HG03108 (cell line): ENCODE measurements around the gene STOX1.
"Not testable (repeated sequence)": the region's sequence is repeated elsewhere in the genome, so short reads cannot be mapped to it uniquely, and the experiment has no call there.

Source experiments
- ATAC-seq: cut with Tn5 transposase; IDR thresholded peaks from one replicate; pipeline ENCODE4 v1.9.1; 2021; ENCODE audit warnings: moderate library complexity; ENCODE audit not compliant: unreplicated experiment

Gene STOX1

GRCh38 chr10:68826764-68827591 lies at the start of gene STOX1:
TSS of gene STOX1 (plus strand) at chr10:68827531. CDS start at chr10:68827624, 93 bp downstream.
- peak; percentile 48 for ATAC-seq

GRCh38 chr10:68781613-68782574 lies 45.4 kb upstream of the STOX1 start:
- no peak for ATAC-seq

- ATAC-seq, result no peak
Observed at GRCh38 chr10:68784476-68784875, 42.9 kb upstream of the STOX1 start.

GRCh38 chr10:68787813-68788212 lies 39.5 kb upstream of the STOX1 start:
- ATAC-seq, result no peak

GRCh38 chr10:68790476-68790875 lies 36.9 kb upstream of the STOX1 start:
- no peak for ATAC-seq

GRCh38 chr10:68792115-68792514 lies 35.2 kb upstream of the STOX1 start:
- no peak for ATAC-seq

GRCh38 chr10:68795886-68796532 lies 31.3 kb upstream of the STOX1 start:
- no peak for ATAC-seq

GRCh38 chr10:68796605-68797004 lies 30.7 kb upstream of the STOX1 start:
- no peak for ATAC-seq

GRCh38 chr10:68800211-68800610 lies 27.1 kb upstream of the STOX1 start:
- no peak for ATAC-seq

GRCh38 chr10:68804692-68805091 lies 22.6 kb upstream of the STOX1 start:
- ATAC-seq, result no peak

- ATAC-seq, result not testable (repeated sequence)
Observed at GRCh38 chr10:68810830-68811229, 16.5 kb upstream of the STOX1 start.

- ATAC-seq, result no peak
Observed at GRCh38 chr10:68811314-68812009, 15.9 kb upstream of the STOX1 start.

GRCh38 chr10:68812420-68812819 lies 14.9 kb upstream of the STOX1 start:
- no peak for ATAC-seq

- no peak for ATAC-seq
Observed at GRCh38 chr10:68813559-68813958, 13.8 kb upstream of the STOX1 start.

- ATAC-seq, result no peak
Observed at GRCh38 chr10:68816796-68817412, 10.4 kb upstream of the STOX1 start.

GRCh38 chr10:68820359-68820758 lies 7.0 kb upstream of the STOX1 start:
- ATAC-seq, result not testable (repeated sequence)

- ATAC-seq, result not testable (repeated sequence)
Observed at GRCh38 chr10:68822626-68823025, 4.7 kb upstream of the STOX1 start.

GRCh38 chr10:68827592-68827959 lies 245 bp downstream of the STOX1 start:
- ATAC-seq, result peak; percentile 38

- ATAC-seq, result peak; percentile 37
Observed at GRCh38 chr10:68828083-68828601, 811 bp downstream of the STOX1 start.

- ATAC-seq, result no peak
Observed at GRCh38 chr10:68828833-68829232, 1.5 kb downstream of the STOX1 start.
